GM19238 (cell line): ENCODE results near the gene MBNL1.

ENCODE experiments used
- DNase-seq: peaks from one replicate; pipeline ENCODE4 v3.0.0; 2011; ENCODE audit warnings: low spot score; ENCODE audit not compliant: insufficient read length

The MBNL1 gene

DNA sequence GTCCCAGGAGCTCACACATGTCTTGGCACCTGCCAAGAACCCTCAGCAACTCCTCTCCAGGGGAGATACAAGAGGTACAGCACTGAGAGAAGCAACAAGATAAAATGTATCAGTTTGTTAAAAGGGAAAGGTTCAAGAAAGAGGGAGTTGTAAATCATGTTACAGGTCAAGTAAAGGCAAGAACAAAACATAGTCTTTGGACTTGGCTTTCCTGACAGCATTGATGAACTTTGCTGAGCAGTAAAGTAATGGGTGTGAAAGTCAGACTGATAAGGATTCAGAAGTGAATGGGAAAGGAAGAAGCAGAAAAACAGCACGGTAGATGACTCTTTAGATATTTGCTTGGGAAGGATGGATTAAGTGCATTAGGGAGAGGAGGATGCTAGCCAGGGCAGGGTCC lies 27.1 kb downstream of the MBNL1 start:
- no peak for DNase-seq

DNA sequence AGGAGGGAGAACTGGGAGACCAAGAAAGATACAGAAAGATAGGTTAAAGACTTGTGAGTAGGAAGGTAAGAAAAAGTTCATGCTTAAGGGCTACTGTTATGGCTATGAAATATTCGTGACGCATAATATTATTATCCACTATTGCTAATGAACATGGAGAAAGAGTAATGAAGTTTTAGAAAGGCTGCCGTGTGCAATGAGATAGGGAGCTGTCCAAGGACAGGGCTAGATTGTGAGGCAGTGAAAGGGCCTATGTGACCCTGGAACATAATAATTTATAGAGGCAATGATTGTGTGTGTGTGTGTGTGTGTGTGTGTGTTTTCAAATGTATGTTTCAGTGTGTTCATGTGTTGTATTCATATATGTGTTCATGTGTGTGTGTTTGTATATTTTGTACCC lies 27.7 kb downstream of the MBNL1 start:
- DNase-seq, result no peak

DNA sequence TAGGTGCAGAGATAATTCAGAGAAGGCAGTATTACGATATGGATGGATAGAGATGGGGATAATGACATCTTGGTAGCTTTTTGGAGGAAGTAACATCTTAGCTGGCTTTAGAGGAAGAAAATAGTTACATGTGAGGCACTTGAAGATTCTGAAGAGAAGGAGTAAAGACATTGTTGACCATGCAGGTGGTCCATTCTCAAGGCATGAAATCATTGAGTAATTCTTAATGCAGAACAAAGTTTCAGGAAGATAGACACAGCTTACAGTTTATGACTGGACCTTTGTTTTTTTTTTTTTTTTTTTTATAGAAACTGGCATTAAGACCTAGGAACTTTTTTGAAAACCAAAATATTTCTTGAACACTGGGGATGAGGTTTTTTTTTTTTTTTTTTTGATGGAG lies 28.2 kb downstream of the MBNL1 start:
- DNase-seq, result no peak

DNA sequence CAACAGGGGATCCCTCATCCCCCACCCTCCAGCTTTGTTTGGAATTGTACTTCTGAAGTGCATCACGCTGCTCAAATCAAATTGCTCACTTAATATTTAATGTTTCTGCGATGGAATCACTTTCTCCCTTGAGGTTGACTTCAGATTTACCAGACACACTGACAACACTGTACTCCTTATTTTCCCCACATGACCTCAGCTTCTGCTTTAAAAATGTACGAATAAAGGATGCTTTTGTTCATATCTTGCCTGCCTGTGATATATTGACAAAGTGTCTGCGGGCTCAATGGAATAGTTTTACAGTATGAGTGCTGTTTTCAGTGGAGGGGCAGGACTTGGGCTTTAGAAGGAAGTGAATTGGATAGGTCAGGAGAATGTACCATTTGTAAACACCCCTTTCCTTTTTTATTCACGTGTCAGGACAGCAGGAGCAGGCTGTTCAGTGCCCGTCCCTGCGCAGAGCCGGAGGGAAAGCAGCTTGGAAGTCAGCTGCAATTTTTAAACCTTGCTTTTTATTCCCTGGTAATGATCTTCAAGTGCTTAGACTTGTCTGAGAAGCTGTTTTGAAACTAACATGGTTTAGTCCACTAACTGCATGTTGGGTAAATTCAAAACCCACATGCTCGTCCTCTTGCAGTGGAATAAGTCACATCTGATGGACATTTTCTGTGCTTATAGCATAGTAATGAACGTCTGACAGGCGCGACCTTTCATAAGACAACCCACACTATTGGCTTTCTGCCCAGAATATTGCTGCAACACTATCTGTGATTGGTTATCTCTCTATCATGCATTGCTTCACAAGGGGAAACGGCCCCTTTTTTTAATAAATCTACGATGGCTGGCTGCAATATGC lies 29.9 kb downstream of the MBNL1 start:
- no peak for DNase-seq

DNA sequence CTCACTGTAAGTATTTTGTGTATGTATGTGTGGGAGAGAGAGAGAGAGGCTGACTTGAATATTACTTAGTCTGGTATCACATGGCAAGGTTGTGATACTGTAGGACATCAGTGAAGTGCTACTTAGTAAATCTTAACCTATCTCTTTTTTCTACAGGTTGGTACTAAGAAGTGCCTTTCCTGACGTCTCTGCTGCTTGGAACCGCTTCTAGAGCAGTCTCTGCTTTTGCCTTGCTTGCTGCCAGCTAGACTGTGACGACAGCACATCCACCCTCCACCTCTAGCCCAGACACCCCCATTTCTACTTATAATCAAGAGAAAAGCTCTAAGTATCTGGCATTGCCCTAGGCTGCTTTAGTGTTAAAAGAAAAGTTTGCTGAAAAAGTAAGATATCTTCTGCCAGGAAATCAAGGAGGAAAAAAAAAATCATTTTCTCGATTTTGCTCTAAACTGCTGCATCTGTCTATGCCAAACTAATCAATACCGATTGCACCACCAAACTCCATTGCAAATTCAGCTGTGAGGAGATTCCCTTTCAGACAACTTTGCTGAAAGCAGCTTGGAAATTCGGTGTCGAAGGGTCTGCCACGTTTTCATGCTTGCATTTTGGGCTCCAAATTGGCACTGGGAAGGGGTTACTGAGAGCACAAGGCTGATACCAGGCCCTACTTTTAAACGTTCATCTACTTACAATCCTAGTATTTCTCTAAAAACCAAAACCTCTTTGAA lies 30.7 kb downstream of the MBNL1 start:
- no peak for DNase-seq

DNA sequence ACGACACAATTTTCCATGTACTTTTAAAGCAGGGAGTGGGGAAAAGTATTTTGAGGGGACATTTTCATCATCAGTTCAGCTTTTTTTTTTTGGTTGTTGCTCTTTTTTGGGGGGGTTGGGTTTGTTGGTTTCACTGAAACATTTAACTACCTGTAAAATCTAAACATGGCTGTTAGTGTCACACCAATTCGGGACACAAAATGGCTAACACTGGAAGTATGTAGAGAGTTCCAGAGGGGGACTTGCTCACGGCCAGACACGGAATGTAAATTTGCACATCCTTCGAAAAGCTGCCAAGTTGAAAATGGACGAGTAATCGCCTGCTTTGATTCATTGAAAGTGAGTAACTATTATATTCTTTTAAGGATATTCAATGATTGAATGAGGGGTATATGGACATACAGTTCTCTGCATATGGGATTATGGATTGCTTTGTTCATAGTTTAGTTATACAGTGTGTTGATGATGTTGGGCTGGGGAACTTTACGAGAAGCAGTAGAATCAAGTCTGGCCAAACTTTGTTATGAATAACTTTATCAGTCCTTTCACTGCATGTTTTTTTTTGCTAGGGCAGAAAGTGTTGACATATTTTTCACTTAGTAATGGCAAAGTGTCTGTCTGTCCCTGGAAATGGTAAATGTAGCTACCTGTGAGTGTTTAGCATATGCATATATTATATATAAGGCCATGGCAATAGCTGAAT lies 31.5 kb downstream of the MBNL1 start:
- DNase-seq, result no peak

DNA sequence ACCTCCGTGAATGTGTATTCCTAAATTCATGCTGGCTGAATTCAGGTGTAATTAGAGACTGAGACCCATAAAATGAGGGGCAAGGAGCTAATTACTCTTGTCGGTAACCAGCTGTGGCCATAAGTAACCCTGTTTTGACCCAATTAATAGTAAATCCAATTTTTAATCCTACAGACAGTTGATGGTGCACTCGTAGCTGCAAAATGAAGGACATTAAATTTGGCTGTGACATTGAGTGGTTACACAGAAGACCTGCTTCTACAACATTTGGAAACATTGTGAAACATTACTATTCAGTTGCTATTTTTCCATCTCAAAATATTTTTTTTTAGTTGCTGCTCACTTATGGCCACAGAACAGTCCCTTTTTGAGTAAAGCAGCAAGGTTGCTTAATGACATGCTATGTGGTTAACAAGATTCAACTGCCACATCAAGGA lies 33.0 kb downstream of the MBNL1 start:
- DNase-seq, result no peak

DNA sequence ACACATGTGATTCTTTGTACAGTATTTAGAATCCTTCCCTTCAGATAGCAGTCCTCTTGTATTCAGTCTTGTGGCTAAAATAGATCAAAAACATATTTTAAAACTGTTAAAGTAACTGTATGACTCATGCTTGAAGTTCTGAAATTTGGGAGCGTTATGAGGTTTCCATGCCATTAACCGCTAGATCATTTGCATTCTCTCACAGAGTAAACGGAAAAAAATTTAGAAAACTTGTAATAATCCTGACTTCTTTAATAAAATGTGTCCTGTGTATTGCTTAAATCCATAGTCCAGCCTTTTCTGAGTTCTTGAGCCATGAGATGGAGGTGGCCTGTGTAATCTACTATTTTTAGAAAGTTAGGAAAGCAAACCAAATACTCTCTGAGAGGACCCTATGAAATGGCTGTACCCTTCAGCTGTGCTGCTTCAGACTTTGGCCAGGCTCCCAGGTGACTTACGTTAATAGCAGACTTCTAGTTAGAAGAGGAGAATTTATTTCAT lies 33.8 kb downstream of the MBNL1 start:
- DNase-seq, result no peak

DNA sequence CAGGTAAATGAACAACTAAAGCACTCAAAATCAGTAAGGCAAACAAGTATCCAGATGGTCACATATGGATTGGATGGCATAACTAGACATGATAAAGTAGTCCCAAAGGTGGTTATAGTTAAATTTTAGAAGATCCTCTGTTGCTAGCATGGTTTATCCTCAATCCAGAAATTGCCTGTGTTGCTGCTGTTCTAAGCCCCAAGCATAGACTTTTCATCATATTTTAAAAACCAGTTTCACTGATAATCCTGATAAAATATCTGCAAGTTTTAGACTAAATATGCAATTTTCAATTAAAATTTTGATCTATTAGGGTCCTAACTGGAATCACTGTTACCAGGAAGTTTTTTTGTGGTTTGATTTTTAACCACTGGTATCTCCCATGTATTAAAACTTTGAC lies 35.4 kb downstream of the MBNL1 start:
- no peak for DNase-seq

DNA sequence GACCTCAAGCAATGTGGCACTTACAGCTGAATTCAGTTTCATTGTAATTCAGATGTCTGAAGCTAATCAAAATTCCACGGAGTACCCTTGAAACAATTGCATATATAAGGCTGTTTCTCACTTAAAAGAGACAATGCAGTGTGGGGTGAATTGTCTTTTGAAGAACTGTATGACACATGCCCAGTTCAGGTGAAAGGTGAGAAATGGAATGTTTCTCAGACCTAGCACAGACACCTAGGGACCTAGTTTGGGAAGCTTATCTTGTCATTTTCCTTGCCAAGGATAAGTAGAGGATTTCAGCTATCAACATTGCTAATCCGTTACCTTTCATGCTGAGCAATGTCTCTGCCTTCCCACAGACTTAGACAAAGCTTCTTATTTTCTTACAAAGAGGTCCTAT lies 36.3 kb downstream of the MBNL1 start:
- DNase-seq, result no peak

DNA sequence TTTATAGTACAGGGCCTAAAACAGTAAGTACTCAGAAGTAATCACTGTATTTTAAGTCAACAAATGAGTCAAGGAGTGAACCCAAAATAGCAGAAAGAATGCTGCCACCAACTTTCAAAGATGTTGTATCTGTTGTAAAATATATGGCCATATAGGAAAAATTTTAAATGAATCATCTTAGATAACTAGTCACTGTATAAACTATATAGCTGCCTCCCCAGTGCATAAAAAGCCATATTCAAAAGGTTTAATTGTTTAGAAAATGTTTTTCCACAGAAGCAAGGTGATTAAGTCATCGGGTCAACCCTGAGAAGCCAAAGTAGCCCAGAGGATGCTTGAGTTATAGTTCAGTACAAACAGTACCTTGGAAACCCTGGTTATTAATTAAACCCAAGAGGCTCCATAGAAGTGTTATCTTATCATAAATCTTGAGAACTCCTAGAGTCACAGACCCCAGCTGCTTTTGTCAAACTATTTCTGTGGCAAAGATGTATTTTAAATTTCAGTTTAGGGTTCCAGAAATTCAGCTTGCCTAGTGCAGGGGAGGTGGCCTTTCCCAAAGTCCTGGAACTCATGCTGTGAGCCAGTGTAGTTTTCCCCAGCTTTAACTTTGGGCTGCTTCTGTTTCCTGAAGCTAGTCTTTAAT lies 39.2 kb downstream of the MBNL1 start:
- DNase-seq, result no peak

DNA sequence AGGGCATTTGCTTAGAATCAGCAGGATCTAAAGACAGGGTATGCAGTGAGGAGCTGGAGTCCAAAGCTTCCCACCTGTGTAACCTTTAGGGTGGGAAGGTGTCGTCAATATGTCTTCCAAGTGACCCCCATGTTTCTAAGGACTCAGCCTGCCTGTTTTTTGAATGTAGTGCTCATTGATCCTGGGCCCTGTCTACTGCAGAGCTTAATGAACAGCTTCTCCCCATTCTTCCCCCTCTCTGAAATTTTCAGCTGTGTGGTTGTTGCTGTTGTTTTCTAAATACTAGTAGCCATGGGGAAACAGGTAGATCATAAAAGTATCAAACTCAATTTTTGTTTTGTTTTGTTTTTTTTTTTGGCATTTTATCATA lies 39.7 kb downstream of the MBNL1 start:
- DNase-seq, result no peak

DNA sequence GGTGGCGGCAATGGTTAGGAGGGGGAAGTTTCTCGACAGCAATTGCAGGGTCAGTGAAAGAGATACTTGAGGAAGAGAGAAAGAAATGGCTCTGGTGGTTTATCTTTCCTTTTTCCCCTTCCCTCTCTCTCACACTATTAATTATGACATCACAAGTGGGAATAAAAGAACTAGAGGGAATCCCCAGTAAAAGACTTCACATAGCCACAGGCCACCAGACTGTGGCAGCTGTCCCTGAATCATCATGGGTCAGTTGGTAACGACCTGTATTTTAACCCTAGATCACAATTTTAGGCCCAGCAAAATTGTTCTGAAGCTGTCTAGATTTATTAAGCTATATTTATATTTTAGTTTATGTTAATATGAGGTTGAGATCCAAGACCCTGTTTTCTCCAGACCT lies 40.3 kb downstream of the MBNL1 start:
- DNase-seq, result no peak

DNA sequence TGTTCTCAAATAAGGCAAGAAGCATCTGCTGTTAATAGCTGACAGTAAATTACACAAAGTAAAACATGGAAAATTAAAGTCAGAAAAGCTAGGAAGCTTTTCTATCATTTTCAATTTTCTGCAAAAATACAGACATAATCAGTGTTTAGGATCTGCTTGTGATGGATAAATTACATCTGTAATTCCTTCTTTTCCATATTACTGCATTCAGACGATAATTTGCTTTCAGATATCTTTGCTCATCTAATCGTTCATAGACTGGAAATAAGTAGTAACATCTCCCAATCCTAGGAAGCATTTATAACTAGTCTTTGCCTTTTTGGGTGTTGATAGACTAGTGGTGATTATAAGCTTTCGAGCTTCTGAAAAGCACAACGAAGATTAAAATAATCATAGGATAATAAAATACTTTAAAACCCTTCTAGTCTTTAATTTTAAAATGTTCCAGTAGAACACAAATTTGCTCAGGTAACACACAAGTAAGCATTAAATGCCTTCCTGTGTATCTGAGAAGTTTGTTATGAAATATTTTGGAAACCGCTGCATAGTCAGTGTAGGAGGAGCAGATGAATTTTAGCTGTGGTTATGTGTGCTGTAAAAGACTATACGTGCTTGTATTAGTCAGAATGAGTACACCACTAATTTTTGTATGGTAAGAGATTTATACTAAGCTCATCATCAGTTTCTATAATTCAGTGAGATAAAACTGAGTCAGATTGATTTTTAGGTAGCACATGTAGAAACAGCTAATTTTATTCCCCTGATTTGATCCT lies 41.0 kb downstream of the MBNL1 start:
- DNase-seq, result no peak

DNA sequence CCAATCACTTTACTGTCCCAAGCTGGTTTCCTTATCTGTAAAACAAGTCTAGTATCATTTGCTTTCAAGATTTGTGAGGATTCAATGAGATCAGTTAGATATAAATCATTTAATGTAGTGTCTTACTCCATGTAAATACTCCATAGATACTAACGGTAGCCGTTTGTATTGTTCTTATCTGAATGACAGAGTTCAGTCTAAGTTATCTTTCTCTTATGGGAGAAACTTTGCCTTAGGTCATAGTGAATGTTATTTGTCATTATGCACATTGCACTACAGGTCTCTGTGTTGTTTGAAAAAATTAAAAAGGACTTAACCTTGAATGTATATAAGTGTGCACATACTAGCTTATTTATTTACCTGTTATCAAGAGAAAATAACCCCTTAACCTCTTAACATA lies 44.7 kb downstream of the MBNL1 start:
- no peak for DNase-seq

DNA sequence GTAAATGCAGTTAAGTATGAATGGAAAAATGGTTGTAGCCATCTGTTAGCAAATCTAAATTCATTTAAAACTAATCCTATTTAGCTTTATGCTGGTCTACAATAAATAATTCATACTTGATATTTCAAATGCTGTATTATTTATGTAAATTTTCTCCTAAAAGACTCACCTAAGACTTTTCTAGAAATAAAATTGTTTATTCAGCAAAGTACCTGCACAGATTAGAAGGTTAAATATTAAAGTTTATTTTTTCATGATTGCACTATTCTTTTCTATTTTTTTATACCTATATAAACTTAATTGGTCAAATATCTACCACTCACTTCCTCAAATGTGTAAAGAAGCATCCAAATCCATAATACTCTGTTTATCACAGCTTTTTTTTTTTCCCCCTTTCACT lies 45.2 kb downstream of the MBNL1 start:
- DNase-seq, result no peak

DNA sequence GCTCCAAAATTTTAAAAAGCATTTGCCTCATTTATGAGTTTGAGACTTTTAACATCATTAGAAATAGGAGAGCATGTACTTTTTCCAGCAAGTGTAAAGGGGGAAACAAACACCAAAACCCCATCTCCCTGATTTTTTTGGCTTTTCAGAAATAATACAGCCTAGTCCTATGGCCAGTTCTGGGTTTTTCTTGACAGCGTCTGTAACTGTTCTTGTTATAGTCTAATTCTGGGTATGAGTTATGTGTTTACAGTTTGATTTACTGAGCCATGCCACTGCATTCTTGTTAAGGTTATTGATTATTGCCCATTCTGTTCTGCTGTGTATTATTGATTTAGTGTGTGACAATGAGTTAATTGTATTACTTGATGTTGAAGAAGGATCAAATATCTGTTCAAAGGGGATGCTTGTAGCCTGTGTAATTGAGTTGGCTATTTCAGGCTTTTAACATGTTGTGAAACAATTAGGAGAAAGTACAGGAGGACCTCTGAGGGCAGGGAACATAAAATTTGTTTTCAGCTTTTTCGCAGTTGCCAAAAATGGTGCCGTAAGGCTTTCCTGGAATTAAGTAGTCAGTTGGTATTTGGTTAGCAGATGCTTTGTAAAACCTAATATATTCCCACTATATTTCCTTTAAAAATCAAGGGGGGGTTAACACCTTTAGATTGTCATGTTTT lies 46.1 kb downstream of the MBNL1 start:
- no peak for DNase-seq

DNA sequence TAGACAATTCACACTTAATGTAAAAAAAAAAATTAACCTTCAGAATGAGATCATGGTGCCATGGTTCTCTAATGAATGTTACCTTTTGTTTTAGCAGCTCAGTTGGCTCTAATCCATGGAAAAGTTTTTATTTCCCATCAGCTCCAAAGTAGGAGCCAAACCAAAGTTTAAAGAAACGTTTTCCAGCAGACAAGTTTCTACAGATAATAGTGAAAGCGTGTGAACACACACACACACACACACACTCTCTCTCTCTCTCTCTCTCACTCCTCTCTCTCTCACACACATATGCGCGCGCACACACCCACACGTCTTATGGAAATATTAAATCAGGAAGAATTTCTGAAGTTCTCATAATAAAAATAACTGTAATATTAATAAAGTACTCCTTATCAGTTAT lies 46.9 kb downstream of the MBNL1 start:
- DNase-seq, result no peak

DNA sequence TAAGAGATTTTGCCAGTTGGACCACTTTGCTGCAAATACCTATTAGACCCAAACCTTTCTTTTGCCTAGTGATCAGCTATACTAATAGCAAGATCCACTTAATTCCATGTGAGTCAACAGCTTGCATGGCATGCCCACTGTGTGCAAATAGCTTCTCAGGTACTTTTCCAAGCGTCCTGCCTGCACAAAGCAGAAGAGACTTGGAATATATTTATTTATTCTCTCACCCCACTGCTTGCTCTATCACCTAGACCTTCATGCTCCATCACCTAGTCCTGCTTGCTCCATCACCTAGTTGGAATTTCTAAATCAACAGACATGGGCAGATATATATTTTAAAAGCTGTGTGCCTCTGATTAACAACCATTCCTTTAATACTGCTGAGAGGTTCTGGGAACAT lies 47.6 kb downstream of the MBNL1 start:
- no peak for DNase-seq

DNA sequence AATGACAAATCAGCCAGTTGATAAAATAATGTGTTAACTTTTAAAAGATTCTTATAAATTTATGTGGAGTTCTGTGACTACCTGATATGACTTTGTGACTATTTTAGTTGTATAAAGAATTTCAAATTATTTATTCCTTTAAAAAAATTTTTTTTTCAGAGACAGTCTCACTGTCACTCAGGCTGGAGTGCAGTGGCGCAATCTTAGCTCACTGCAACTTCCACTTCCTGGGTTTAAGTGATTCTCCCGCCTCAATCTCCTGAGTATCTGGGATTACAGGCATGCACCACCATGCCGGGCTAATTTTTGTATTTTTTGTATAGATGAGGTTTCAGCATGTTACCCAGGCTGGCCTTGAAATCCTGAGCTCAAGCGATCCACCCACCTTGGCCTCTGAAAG lies 48.5 kb downstream of the MBNL1 start:
- no peak for DNase-seq
